NCI-H1092 (cell line): ENCODE results near the gene CUEDC1.
"Not testable (repeated sequence)": the region's sequence is repeated elsewhere in the genome, so short reads cannot be mapped to it uniquely, and the experiment has no call there.

Experiments
- DNase-seq: peaks from one replicate; lab custom pipeline; 2025; lab: John Stamatoyannopoulos, UW

Gene CUEDC1

DNA sequence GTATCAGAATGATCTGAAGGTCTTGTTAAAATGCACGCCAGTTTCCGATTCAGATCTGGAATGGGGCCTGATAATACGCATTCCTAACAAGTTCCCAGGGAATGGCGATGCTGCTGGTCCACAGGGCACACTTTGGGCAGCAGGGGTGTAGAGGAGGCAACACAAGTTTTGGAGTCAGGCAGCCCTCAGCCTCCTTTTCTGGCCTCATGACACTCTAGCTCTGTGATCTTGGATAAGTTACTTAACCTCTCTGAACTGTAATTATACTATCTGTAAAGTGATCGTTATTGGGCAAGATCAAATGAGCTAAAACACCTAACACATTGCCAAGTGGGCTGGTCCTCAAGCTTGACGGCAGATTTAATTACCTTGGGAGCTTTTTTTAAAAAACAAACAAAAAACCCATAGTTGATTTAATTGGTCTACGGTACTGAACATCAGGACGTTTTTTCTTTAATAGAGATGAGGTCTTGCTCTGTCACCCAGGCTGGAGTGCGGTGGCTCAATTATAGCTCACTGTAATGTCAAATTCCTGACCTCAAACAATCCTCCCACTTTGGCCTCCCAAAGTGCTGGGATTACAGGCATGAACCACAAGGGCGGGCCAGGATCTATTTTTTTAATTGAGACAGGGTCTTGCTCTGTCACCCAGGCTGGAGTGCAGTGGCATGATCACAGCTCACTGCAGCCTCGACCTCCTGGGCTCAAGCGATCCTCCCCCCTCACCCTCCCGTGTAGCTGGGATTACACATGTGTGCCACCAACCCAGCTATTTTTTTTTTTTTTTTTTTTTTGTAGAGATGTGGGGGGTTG lies 95.4 kb downstream of the CUEDC1 start:
- no peak for DNase-seq

- no peak for DNase-seq
Measured at GRCh38 chr17:57858838-57859237, 96.4 kb downstream of the CUEDC1 start.

GRCh38 chr17:57856792-57857620 lies 98.2 kb downstream of the CUEDC1 start:
- DNase-seq, result no peak

- DNase-seq, result no peak
Measured at GRCh38 chr17:57855391-57856035, 99.7 kb downstream of the CUEDC1 start.

- no peak for DNase-seq
Measured at GRCh38 chr17:57853695-57854094, 101.5 kb downstream of the CUEDC1 start.

GRCh38 chr17:57852955-57853328 lies 102.3 kb downstream of the CUEDC1 start:
- DNase-seq, result no peak

DNA sequence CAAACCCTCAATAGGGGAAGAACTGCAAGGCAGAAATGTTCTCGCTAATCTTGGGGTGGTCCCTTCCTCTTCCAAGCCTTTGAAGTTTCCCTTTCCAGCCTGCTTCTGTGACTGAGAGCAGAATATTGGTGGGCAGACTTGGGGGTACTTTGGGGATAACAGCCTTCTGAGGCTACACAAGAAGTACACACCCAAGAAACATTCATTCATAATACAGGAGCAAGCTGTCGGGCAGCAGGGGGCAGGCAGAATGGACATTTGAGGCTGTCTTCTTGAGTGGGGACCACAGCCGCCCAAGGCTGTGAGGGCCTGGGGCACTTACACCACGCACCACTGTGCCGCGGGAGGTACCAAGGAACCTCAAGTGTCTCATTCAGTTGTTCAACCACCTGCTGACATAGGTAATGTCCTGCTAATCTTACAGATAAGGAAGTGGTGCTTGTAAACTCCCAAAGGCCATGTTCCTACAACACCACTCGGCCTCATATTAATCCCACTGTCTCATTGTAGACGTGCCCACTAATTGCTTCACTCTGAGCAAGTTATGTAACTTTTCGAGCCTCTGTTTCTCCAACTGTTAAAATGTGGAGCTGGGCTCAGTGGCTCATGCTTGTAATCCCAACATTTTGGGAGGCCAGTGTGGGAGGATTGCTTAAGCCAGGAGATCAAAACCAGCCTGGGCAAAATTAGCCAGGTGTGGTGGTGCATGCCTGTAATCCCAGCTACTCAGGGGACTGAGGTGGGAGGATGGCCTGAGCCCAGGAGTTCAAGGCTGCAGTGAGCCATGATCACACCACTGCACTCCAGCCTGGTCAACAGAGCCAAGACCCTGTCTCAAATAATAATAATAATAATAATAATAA lies 102.9 kb downstream of the CUEDC1 start:
- no peak for DNase-seq

DNA sequence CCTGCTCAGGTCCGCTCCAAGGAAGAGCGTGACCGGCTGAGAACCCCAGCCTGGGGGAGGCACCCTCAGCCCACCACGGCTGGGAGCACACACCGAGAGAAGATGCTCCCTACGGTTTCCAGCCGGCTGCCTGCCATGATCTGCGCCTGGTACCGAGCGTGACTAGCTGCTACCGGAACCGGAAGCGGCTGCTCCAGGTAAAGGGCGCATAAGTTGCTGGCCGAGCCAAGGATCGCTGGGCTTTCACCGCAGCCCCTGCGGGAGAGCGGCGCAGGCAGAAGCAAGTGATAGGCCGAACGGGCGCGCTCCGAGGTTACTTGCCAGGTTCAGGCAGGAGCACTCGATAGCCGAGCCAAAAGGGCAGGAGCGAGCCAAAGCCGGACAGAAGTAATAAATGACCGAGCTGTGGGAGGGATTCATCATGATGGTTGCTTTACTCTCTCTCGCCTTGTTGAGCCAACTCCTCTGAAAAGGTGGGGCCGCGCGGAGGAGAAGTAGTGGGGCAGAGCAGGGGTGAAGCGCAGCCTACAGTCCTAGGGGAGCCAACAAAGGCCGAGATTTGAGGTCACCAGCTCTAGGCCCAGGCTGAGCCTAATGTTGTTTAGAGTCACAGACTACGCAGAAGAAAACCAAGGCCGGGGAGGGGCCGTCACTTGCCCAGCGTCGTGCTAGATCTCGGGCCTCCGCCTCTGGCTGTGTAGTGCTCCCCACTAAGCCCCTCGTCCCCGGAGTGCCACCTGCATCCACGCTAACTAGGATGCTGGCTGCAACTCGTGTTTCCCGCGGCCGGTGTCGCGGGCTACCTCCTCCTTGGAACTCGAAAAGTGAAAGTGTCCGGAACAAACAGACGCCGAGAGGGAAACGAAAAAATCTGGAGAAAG lies 105.1 kb downstream of the CUEDC1 start, which contains the start of gene MRPS23:
Gene MRPS23, minus strand, starts transcription at position 171 of the 881 bp plus-strand sequence. Its CDS starts 34 bp downstream, at position 137.
- DNase-seq, result peak; percentile 98

DNA sequence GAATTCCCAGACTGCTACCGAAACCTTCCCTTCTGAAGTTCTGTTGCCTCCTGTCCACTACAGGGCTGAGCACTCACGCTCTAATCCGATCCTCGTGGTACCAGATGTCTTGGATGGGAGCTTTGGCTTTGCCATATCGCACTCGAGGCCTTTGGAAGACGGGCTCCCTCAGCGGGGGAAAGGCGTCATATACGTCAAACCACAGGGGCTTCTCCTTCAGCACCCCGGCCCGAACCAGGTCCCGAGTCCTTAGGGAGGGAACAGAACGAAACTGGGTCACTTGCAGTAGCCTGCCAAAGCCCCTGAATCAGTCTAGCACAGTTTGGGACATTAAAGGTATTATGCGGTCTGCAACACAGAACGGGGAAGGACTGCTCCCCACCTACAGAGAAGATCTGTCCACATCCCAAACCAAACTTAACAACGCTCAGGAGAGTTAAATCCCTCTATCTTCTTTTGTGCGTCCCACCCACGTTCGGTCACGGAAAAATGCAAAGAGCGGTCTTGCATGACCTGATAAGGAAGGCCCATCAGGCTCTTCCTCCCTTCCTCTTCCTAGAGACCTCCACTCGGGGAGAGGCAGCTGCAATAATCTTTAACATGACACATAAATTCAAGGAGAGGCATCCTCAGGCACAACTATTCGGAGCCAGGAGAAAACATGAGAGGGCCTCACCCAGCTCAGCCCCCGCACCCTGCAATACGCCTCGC lies 105.9 kb downstream of the CUEDC1 start:
- DNase-seq, result no peak

GRCh38 chr17:57846056-57846945 lies 108.9 kb downstream of the CUEDC1 start:
- DNase-seq, result not testable (repeated sequence)

GRCh38 chr17:57842280-57842679 lies 112.9 kb downstream of the CUEDC1 start:
- no peak for DNase-seq

GRCh38 chr17:57839571-57839923 lies 115.7 kb downstream of the CUEDC1 start:
- no peak for DNase-seq

GRCh38 chr17:57838857-57839570 lies 116.2 kb downstream of the CUEDC1 start:
- DNase-seq, result no peak

DNA sequence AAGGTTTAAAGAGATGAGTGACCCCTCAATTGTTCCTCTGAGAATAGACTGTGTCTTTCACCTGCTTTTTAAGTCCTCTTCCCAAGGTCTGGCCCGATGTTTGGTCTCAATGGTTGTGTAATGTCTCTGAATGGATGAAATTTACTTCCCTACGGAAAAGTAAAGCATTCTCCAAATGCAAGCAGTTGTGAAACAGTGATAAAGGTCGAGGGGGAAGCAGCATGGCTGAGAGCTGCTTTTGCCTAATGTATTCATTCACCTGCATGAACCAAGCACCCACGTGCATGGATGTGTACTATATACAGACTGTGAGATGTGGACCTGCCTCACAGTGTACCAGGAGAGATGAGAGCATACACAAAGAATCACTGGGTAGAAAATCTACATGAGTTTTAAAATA lies 116.8 kb downstream of the CUEDC1 start:
- DNase-seq, result no peak

DNA sequence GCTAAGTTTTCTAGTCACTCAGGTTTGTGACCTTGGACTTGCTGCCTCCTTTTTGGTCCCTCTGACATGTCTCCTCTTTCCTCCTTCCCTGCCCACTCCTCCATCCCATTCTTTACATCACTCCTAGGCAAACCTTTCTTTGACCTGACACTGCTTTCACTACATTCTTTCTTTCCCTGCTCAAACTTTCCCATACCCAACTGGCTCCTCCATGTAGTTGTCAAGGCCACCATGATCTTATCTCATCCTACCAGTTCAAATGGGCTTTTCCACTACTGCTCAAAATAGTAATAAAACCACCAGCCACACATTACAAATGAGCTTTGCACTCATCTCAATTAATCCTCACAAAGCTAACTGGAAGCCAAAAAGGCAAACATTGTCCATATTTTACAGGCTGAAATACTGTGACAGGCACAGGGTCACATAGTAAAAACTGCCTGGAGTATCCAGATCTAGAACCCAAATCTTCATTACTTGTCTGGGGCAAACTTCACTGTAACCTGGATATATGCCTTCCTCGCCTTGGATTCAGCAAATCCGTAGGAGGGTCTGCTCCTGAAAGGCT lies 119.8 kb downstream of the CUEDC1 start:
- DNase-seq, result no peak

DNA sequence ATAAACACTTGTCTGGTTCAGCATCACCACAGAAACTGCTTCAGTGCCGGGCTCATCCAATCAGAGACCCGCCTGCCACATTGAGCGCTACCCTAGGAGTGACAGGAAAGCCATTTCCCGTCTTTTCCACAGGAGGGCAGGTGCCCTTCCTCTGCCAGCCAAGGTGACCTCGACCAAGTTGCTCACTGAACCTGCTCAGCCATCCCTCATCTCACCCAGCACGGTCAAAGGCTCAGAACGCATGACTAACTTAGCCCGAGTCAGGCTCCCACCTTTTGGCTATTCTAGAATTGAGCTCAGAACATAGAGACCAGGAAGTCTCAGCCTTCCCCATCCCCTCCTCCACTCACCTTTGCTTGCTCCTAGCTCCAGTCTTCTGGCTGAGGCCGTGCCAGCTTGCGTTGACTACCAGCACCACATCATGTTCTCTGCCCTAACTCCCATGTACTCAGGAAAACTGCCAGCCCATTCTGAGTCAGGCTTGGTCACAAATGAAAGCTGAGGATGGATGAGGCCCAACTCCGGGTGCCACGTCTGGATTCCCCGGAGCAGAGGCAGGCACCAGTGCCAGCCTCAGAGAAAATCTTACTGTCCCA lies 121.0 kb downstream of the CUEDC1 start:
- DNase-seq, result no peak

GRCh38 chr17:57833179-57833939 lies 121.9 kb downstream of the CUEDC1 start:
- DNase-seq, result peak; percentile 83
